SK-N-SH (cell line): ENCODE measurements around the gene TRIM67.
A peak's percentile ranks its signal among the peaks of the same experiment; 100 is the strongest.

Experiments used
- EZH2phosphoT487 ChIP-seq: fragments of 200-600 bp; sonication (generic); IDR thresholded peaks from 2 replicates; pipeline ENCODE4 v1.6.1; 2017; ENCODE audit warnings: low read depth, mixed run types, mild to moderate bottlenecking, antibody characterized with exemption, moderate library complexity, borderline replicate concordance
- FOXM1 ChIP-seq: IDR thresholded peaks from 2 replicates; pipeline ENCODE4 v1.4.0; 2012; ENCODE audit warnings: low read depth, mild to moderate bottlenecking
- GABPA ChIP-seq: IDR thresholded peaks from 2 replicates; pipeline ENCODE4 v1.4.0; 2012; ENCODE audit warnings: low read depth, mild to moderate bottlenecking
- GATA2 ChIP-seq: sonication (generic); formaldehyde crosslinking; IDR thresholded peaks from 2 replicates; pipeline ENCODE4 v1.5.0; 2020; ENCODE audit warnings: mild to moderate bottlenecking, missing genetic modification reagents
- JUND ChIP-seq: IDR thresholded peaks from 2 replicates; pipeline ENCODE4 v1.4.0; 2012
- POLR2AphosphoS5 ChIP-seq: IDR thresholded peaks from 2 replicates; pipeline ENCODE4 v1.6.1; 2012; ENCODE audit warnings: low read depth, low read length
- RAD21 ChIP-seq: IDR thresholded peaks from 2 replicates; pipeline ENCODE4 v1.6.1; 2012; ENCODE audit warnings: mild to moderate bottlenecking, low read length
- RCOR1 ChIP-seq: fragments of 150-350 bp; IDR thresholded peaks from 2 replicates; pipeline ENCODE4 v1.6.1; 2017; ENCODE audit warnings: antibody characterized with exemption, low read length
- SIN3A ChIP-seq: IDR thresholded peaks from 2 replicates; pipeline ENCODE4 v1.6.1; 2012; ENCODE audit warnings: low read depth, mild to moderate bottlenecking, low read length, moderate library complexity, borderline replicate concordance
- TF ChIP-seq, protein P1 (sequence below): fragments of 200-600 bp; sonication (generic); IDR thresholded peaks from 2 replicates; pipeline ENCODE4 v1.6.1; 2017; ENCODE audit warnings: antibody characterized with exemption, mild to moderate bottlenecking, moderate library complexity

DNA sequence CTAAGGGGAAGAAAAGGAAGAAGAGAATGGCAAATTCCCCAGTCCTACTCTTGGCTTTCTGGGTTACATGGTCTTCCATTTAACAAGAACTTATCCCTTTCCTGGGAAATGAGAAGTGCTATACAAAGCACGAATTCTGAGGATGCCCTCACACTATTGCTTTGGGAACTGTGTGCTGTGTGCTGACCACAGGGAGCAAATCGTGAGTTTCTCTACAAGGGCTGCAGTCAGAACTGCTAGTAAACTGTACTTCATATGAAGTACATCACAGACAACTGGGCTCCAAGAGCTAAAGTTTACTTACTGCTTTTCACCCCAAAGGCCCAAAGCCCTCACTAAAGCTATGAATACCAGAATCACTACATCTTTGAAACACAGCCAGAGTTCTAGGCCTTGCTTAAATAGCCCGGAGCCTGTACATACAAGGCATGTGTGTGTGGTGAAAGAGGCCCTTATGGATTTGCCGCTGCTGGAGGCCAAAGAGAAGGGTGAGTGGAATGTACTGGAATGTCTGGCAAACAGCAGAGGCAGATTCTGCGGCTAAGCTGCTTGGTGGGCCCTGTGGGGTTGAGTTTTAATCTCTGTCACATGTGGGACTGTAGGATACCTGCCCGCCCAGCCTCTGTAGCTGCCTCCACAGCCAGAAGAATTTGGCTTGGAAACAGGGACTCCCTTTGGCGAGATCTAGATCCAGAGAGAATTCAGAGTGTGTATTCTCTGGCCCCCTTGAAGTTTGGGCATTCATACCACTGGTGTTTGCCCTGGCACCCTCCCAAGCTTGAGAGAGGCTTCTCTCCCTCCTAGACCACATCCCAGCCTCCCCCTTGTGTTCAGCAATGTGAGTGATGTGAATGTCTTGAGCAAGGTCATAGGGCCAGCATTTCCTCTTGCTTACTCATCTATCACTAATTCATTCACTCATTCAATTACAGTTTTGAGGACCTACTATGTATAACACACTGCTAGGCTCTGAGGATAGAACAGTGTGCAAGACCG lies 21.9 kb upstream of the TRIM67 start:
- TF ChIP-seq RAD21 = no peak
- no peak for TF ChIP-seq GABPA
- TF ChIP-seq POLR2AphosphoS5 = no peak
- TF ChIP-seq, protein P1, sequence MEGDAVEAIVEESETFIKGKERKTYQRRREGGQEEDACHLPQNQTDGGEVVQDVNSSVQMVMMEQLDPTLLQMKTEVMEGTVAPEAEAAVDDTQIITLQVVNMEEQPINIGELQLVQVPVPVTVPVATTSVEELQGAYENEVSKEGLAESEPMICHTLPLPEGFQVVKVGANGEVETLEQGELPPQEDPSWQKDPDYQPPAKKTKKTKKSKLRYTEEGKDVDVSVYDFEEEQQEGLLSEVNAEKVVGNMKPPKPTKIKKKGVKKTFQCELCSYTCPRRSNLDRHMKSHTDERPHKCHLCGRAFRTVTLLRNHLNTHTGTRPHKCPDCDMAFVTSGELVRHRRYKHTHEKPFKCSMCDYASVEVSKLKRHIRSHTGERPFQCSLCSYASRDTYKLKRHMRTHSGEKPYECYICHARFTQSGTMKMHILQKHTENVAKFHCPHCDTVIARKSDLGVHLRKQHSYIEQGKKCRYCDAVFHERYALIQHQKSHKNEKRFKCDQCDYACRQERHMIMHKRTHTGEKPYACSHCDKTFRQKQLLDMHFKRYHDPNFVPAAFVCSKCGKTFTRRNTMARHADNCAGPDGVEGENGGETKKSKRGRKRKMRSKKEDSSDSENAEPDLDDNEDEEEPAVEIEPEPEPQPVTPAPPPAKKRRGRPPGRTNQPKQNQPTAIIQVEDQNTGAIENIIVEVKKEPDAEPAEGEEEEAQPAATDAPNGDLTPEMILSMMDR = no peak
- no peak for TF ChIP-seq FOXM1
- peak; percentile 36 for TF ChIP-seq JUND
- no peak for TF ChIP-seq SIN3A
- no peak for TF ChIP-seq EZH2phosphoT487
- no peak for TF ChIP-seq GATA2 (CRISPR knock-in tag)
- TF ChIP-seq RCOR1 = no peak
